Measurements from ENCODE around the gene FOXO3B.
A peak's percentile ranks its signal among the peaks of the same experiment; 100 is the strongest.
"Not testable (repeated sequence)": the region's sequence is repeated elsewhere in the genome, so short reads cannot be mapped to it uniquely, and the experiment has no call there.

The FOXO3B gene

DNA sequence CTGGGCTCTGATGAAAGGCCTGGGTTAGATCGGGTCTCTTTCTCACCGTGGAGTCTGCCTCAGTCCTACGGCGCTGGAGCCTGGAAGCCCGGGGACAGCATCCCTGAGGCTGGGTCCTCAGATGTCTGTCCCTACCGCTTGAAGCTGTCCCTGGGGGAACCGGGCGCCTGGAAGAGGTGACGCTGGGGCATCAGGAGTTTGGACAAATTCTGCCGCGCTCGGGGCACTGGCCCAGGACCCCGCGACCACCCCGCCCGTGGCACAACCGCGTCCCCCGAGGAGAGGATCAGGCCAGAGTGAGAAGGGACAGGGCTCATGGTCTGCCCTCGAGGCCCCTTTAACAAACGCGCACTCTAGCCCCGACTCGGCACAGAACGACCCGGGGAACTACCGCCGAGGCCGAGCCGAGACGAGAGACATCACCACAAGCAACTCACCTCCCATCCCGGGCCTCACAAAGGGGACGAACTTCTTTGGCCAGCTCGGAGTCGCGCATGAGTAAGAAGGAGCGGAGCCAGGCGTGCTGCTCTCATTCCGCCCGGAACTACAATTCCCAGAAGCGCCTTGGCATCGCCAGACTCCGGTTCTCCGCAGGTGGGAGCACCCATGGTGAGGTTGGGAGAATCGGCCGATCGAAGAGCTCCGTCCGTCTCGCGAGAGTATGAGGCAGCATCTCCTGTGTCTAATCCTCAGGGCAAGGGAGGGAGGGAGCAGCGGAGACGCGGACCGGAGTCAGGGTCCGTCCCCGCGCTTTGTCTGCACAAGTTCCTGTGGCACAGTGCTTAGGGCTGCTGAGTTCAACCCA lies at the start of gene FOXO3B:
Gene FOXO3B, minus strand, starts transcription at position 548 of the 805 bp plus-strand sequence. CDS start 663 bp downstream, outside the sequence.
- not testable (repeated sequence) for H3K4me1 ChIP-seq (ENCODE audit: control insufficient read depth in 1 of 2, insufficient read depth in 2 of 2, low read length in 2 of 2); H3K27ac ChIP-seq (ENCODE audit: low read length); H3K9me3 ChIP-seq (ENCODE audit: control insufficient read depth in 1 of 2, low read length in 2 of 2); H3K36me3 ChIP-seq (ENCODE audit: control insufficient read depth in 1 of 2, insufficient read depth in 2 of 2, low read length in 2 of 2); H3K27me3 ChIP-seq (ENCODE audit: low read depth, low read length)
- peak within 1 kb of the TSS in 1 of 2 donors; percentile 45 for H3K4me3 ChIP-seq (ENCODE audit: low read depth in 1 of 2, low read length in 2 of 2)

DNA sequence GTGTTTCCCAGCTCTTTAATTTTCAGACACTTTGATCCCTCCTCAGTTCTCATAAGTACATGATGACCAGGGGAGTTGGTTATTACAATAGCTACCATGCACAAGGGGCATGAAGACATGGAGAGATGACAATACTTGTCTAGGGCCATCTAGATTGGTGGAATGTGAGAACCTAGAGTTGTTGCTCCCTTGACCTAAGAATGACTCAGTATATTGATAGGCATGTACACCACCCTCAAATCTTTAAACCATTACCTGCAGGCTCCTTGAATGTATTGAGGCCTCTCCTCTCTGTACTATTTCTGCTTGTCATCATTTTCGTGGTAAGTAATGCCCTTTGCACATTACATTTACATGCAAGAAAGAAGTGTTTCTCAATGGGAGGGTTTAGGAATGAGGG lies 41.4 kb upstream of the FOXO3B start:
- H3K4me1 ChIP-seq (ENCODE audit: control insufficient read depth in 1 of 2, insufficient read depth in 2 of 2, low read length in 2 of 2); H3K27ac ChIP-seq (ENCODE audit: low read length); H3K36me3 ChIP-seq (ENCODE audit: control insufficient read depth in 1 of 2, insufficient read depth in 2 of 2, low read length in 2 of 2); H3K9me3 ChIP-seq (ENCODE audit: control insufficient read depth in 1 of 2, low read length in 2 of 2); H3K4me3 ChIP-seq (ENCODE audit: low read depth in 1 of 2, low read length in 2 of 2); H3K27me3 ChIP-seq (ENCODE audit: low read depth, low read length): not testable (repeated sequence)

DNA sequence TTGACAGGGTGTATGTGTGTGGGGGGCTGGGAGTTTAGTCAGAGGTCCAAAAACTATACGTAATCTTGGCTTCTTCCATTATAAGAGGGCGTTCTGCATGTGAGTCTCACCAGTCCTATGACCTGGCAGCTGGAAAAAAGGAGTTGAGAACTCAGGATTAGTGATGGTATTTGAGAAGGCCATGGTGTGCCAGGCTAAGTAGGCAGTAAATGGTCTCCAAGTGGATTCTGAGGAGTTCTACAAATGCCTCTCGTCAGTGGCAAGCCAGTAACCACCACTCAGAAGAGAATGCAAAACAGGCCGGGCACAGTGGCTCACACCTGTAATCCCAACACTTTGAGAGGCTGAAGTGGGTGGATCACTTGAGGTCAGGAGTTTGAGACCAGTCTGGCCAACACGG lies 40.5 kb upstream of the FOXO3B start:
- not testable (repeated sequence) for H3K27ac ChIP-seq (ENCODE audit: low read length); H3K27me3 ChIP-seq (ENCODE audit: low read depth, low read length); H3K9me3 ChIP-seq (ENCODE audit: control insufficient read depth in 1 of 2, low read length in 2 of 2); H3K4me1 ChIP-seq (ENCODE audit: control insufficient read depth in 1 of 2, insufficient read depth in 2 of 2, low read length in 2 of 2); H3K4me3 ChIP-seq (ENCODE audit: low read depth in 1 of 2, low read length in 2 of 2); H3K36me3 ChIP-seq (ENCODE audit: control insufficient read depth in 1 of 2, insufficient read depth in 2 of 2, low read length in 2 of 2)

DNA sequence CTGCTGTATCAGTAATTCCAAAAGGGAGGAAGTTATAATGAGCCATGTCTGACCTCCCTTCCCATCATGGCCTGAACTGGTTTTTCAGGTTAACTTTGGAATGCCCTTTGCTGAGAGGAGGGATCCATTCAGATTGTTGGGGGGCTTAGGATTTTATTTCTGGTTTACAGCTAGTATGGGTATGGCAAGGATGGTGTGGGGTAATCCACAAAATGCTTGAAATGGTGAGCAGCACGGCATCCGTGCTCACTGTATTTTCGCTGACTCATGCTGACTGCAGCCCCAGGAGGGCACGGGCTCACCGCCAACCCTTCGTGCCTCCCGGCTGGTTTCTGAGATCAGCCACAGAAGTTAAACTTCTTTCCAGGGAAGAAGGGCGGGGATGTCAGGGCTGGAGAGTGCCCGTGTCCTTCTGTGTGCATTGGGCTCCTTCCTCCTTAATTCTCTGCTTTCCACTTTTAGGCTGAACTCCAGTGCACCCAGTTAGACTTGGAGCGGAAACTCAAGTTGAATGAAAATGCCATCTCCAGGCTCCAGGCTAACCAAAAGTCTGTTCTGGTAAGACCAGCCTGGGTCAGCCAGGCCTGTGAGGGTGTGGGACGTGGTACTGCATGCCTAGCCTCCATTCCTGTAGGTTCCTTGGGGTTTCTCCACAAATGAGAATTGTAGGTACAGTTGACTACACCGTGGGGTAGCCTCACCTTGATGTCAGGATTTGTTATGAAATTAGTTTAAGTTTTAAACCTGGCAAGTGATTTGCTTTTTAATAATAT lies 39.8 kb upstream of the FOXO3B start:
- not testable (repeated sequence) for H3K36me3 ChIP-seq (ENCODE audit: control insufficient read depth in 1 of 2, insufficient read depth in 2 of 2, low read length in 2 of 2); H3K4me3 ChIP-seq (ENCODE audit: low read depth in 1 of 2, low read length in 2 of 2); H3K9me3 ChIP-seq (ENCODE audit: control insufficient read depth in 1 of 2, low read length in 2 of 2); H3K4me1 ChIP-seq (ENCODE audit: control insufficient read depth in 1 of 2, insufficient read depth in 2 of 2, low read length in 2 of 2); H3K27ac ChIP-seq (ENCODE audit: low read length); H3K27me3 ChIP-seq (ENCODE audit: low read depth, low read length)

DNA sequence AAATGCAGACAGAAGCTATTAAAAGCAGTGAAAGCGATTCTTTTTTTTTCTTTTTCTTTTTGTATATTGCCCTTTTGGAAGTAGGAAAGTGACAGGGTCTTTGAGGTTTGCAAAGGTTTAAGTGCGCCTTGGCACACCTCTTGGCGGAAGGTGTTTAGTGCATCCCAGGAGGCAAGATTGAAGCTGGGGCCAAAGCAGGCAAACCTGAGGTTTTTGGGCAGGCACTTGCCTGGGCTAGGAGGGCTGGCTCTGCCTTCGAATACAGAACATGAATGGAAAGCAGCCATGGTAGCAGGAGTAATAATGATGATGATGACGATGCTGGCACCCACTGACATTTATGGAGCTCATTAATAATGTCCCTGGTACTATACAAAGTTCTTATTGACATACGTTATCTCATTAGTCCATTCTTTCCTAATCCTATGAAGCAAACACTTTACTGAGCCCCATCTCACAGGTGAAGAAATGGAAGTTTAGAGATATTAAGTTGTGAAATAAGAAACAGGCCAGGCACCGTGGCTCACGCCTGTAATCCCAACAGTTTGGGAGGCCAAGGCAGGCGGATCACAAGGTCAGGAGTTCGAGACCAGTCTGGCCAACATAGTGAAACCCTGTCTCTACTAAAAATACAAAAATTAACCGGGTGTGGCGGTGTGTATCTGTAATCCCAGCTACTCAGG lies 37.5 kb upstream of the FOXO3B start:
- not testable (repeated sequence) for H3K27me3 ChIP-seq (ENCODE audit: low read depth, low read length); H3K4me3 ChIP-seq (ENCODE audit: low read depth in 1 of 2, low read length in 2 of 2); H3K36me3 ChIP-seq (ENCODE audit: control insufficient read depth in 1 of 2, insufficient read depth in 2 of 2, low read length in 2 of 2); H3K27ac ChIP-seq (ENCODE audit: low read length); H3K4me1 ChIP-seq (ENCODE audit: control insufficient read depth in 1 of 2, insufficient read depth in 2 of 2, low read length in 2 of 2); H3K9me3 ChIP-seq (ENCODE audit: control insufficient read depth in 1 of 2, low read length in 2 of 2)

DNA sequence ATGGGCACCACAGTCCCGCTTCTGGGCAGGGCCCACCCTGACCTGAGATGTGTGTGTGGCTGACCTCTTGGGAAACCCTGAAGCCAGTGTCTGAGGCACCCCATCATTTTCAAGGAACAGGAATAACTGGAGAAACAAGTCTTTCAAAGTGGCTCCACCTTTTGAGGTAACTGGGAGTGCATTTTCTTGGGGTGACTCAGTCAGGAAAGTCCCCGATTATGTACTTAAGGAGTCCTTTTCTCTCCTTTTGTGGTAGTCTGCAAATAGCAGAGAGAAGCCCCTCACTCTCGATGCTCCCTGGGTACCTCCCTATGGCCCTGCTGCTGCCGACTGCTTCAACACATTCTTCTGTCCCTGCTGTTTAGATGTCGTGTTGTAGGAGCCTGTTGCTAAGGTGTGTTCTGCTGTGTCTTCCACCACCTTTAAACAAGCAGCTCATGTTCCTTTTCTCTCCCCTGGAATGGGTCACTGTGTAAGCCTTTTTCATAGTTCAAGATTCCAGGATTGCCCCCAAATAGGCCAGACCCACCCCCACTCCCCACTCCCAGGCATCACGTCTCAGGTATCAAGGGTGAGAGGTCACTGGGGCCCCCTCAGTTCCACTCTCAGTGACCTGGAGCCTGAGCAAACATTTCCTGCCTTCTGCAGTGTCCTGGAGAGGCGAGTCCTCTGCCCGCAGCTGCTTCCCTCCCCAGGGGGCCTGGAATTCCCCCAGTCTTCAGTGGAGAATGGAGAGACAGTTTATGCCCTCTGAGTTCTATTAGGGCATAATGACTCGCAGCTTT lies 36.7 kb upstream of the FOXO3B start:
- H3K4me3 ChIP-seq (ENCODE audit: low read depth in 1 of 2, low read length in 2 of 2); H3K9me3 ChIP-seq (ENCODE audit: control insufficient read depth in 1 of 2, low read length in 2 of 2); H3K36me3 ChIP-seq (ENCODE audit: control insufficient read depth in 1 of 2, insufficient read depth in 2 of 2, low read length in 2 of 2); H3K27ac ChIP-seq (ENCODE audit: low read length); H3K4me1 ChIP-seq (ENCODE audit: control insufficient read depth in 1 of 2, insufficient read depth in 2 of 2, low read length in 2 of 2); H3K27me3 ChIP-seq (ENCODE audit: low read depth, low read length): not testable (repeated sequence)

DNA sequence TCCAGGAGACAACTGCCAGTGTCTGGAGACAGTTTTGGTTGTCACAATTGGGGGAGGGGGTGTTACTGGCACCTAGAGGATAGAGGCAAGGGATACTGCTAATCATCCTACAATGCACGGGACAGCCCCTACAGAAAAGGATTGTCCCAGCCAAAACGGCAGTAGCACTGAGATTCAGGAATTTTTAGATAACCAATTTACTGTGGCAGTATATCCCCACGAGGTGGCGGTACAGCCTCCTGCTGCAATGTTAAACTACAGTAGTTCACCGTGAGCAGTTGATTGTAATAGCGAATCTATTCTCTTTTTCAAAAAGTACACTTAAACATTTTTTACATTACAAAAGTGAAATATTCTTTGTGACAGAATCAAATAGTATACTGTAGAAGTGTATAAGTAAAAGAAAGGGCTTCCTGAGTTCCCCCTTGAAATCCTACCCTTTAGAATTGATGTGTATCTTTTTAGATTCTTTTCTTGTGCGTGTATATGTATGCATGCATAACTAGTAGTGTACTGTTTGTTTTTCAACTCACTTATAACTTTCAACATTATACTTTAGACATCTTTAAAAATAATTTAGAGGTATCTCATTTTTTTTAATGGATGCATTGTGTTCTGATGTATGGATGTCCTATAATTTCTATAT lies 30.4 kb upstream of the FOXO3B start:
- not testable (repeated sequence) for H3K9me3 ChIP-seq (ENCODE audit: control insufficient read depth in 1 of 2, low read length in 2 of 2); H3K27ac ChIP-seq (ENCODE audit: low read length); H3K4me3 ChIP-seq (ENCODE audit: low read depth in 1 of 2, low read length in 2 of 2); H3K4me1 ChIP-seq (ENCODE audit: control insufficient read depth in 1 of 2, insufficient read depth in 2 of 2, low read length in 2 of 2); H3K27me3 ChIP-seq (ENCODE audit: low read depth, low read length); H3K36me3 ChIP-seq (ENCODE audit: control insufficient read depth in 1 of 2, insufficient read depth in 2 of 2, low read length in 2 of 2)

DNA sequence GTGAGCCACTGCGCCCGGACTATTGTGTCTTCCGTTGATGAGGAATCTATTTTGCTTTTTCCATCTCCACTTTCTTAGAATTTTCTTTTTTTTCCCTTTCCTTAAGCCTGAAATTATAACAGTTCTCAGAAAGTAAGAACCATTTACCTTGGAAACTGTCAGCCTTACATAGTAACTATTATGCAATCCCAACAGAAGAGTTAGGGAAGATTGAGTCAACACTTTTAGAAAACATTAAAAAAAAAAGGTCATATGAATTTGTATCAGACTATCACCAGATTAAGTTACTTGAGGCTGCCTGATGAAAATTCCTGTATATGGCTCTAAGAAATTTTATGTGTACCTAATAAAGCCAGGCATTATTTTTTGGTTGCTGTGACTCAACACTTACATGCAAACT lies 26.1 kb upstream of the FOXO3B start:
- H3K9me3 ChIP-seq (ENCODE audit: control insufficient read depth in 1 of 2, low read length in 2 of 2); H3K27me3 ChIP-seq (ENCODE audit: low read depth, low read length); H3K36me3 ChIP-seq (ENCODE audit: control insufficient read depth in 1 of 2, insufficient read depth in 2 of 2, low read length in 2 of 2); H3K27ac ChIP-seq (ENCODE audit: low read length); H3K4me3 ChIP-seq (ENCODE audit: low read depth in 1 of 2, low read length in 2 of 2); H3K4me1 ChIP-seq (ENCODE audit: control insufficient read depth in 1 of 2, insufficient read depth in 2 of 2, low read length in 2 of 2): not testable (repeated sequence)

DNA sequence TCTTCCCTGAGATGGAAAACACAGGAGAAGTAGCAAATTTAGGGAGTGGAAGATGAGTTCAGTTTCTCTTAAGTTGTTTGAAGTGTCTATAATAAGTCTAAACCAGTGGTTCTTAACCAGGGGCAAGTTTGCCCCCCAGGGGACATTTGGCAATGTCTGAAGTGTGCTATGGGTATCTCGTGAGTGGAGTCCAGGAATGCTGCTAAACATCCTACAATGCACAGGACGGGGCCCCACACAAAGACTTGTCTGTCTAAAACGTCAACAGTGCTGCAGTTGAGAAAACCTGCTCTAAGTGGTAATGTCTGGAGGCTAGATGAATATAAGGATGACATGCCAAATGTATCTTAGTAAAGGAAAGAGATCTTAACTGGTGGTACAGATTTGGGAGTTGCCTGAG lies 23.8 kb upstream of the FOXO3B start:
- not testable (repeated sequence) for H3K9me3 ChIP-seq (ENCODE audit: control insufficient read depth in 1 of 2, low read length in 2 of 2); H3K4me1 ChIP-seq (ENCODE audit: control insufficient read depth in 1 of 2, insufficient read depth in 2 of 2, low read length in 2 of 2); H3K36me3 ChIP-seq (ENCODE audit: control insufficient read depth in 1 of 2, insufficient read depth in 2 of 2, low read length in 2 of 2); H3K27me3 ChIP-seq (ENCODE audit: low read depth, low read length); H3K4me3 ChIP-seq (ENCODE audit: low read depth in 1 of 2, low read length in 2 of 2); H3K27ac ChIP-seq (ENCODE audit: low read length)

DNA sequence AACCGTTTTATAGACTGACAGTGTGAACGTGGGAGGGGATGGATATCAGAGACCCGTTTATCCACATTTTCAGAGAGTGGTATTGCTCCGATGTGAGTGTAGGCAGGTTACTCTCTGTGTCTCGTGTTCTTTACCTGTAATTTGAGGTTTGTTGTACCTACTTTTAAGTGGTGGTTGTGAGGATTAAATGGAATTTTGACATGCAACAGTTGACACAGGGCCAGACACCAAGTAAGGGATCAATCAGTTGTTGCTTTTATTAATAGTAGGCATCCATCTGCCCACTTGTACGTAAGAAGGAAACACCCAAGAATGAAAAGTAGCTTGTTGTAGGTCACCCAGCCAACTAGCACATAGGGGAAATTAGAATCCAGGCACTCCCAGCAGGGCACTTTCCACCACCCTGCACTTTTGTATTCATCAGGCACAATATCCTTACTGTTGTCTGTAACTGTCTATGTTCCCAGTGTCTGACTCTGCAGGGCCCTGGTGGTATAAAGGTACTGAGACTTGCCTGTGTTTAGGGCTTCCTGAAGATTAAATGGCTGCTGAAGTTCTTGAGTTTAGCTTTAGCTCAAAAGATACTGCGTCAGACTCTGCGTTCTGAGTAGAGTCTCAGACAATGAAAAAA lies 16.5 kb upstream of the FOXO3B start:
- not testable (repeated sequence) for H3K36me3 ChIP-seq (ENCODE audit: control insufficient read depth in 1 of 2, insufficient read depth in 2 of 2, low read length in 2 of 2); H3K9me3 ChIP-seq (ENCODE audit: control insufficient read depth in 1 of 2, low read length in 2 of 2); H3K4me1 ChIP-seq (ENCODE audit: control insufficient read depth in 1 of 2, insufficient read depth in 2 of 2, low read length in 2 of 2); H3K27ac ChIP-seq (ENCODE audit: low read length); H3K27me3 ChIP-seq (ENCODE audit: low read depth, low read length)
- peak overlapping the region; percentile 55 to 71 for H3K4me3 ChIP-seq (ENCODE audit: low read depth in 1 of 2, low read length in 2 of 2)

Measured in muscle layer of duodenum (tissue), 2 donors.